Measurements from ENCODE around the gene BHMT.
A peak's percentile ranks its signal among the peaks of the same experiment; 100 is the strongest.

The BHMT gene

GRCh38 chr5:79108792-79109191 is 2.8 kb upstream of the BHMT start:
- DNase-seq (ENCODE audit: low read depth, low spot score), result no peak
- in situ Hi-C loops (cut with HindIII; ENCODE audit: low sequenced_read_pairs), result no loop called here
- H3K4me3 ChIP-seq (ENCODE audit: low read depth, low read length), result no peak overlapping the region
- TF ChIP-seq, protein P1, sequence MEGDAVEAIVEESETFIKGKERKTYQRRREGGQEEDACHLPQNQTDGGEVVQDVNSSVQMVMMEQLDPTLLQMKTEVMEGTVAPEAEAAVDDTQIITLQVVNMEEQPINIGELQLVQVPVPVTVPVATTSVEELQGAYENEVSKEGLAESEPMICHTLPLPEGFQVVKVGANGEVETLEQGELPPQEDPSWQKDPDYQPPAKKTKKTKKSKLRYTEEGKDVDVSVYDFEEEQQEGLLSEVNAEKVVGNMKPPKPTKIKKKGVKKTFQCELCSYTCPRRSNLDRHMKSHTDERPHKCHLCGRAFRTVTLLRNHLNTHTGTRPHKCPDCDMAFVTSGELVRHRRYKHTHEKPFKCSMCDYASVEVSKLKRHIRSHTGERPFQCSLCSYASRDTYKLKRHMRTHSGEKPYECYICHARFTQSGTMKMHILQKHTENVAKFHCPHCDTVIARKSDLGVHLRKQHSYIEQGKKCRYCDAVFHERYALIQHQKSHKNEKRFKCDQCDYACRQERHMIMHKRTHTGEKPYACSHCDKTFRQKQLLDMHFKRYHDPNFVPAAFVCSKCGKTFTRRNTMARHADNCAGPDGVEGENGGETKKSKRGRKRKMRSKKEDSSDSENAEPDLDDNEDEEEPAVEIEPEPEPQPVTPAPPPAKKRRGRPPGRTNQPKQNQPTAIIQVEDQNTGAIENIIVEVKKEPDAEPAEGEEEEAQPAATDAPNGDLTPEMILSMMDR (IDR thresholded peaks at IDR 0.05; ENCODE audit: low read depth, low read length), result no peak

DNA sequence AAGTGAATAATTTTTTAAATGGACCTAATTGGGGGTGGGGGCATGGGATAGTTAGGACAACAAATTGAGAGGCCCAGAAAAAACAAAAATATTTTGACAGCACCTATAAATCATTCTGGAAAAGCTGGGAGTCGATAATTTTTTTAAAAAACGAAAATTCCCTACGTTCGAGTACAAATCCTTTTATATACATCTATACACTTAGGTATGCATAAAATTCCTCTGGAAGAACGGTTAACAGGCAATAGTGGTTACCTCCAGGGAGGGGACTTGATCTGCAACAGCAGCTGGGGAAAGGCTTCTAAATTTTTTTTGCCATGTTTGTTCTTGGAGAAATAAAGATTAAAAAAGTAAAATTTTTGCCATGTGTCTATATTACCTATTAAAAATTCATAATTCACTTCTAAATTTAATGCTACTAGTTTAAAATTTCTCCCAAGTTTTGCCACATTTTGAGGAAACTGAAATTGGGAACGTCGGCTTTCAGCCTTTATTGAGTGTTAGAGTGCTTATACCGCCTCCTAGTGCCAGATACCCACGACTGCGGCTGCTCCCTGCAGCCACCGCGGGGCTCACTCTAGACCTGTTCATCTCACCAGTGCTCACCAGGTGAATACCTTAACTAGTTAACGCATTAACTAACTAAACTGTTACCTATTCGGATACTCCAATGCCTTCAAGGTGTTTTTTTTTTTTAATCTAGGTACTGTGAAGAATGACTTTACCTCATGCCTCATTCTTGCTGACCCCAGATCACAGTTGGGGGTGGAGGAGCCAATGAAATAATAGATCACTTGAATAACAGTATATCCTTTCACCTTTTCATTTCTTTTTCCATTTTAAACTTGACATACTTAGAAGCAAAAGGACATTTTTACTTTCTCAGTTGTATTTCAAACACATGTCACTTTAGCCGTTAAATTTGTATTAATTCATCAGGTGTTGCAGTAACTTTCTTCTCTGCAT is 1.8 kb upstream of the BHMT start:
- TF ChIP-seq, protein P1 (IDR thresholded peaks at IDR 0.05; ENCODE audit: low read depth, low read length), result peak; percentile 43
- no peak for DNase-seq (ENCODE audit: low read depth, low spot score)
- no peak overlapping the region for H3K4me3 ChIP-seq (ENCODE audit: low read depth, low read length)
- in situ Hi-C loops (cut with HindIII; ENCODE audit: low sequenced_read_pairs), result no loop called here

GRCh38 chr5:79111960-79112702 is 522 bp downstream of the BHMT start:
- TF ChIP-seq, protein P1 (IDR thresholded peaks at IDR 0.05; ENCODE audit: low read depth, low read length), result no peak
- H3K4me3 ChIP-seq (ENCODE audit: low read depth, low read length), result no peak overlapping the region
- no peak for DNase-seq (ENCODE audit: low read depth, low spot score)
- in situ Hi-C loops (cut with HindIII; ENCODE audit: low sequenced_read_pairs), result no loop called here

DNA sequence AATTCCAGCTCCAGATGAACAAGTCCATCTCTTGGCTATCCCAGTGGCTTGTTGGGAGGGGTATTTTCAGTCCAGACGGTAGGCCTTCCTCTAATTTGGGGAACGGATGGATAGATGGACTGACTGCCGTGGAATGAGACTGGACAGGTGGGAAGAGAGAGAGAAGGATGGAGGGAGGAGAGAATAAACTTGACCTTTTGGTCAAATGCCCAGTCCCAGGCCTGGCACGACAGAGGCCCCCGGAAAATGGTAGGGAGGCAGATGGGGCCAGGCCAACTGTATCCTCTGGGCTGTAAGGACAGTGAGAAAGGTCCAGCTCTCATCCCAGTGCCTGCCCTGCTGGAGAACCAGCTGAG is 1.1 kb downstream of the BHMT start:
- no peak for DNase-seq (ENCODE audit: low read depth, low spot score)
- TF ChIP-seq, protein P1 (IDR thresholded peaks at IDR 0.05; ENCODE audit: low read depth, low read length), result no peak
- no peak overlapping the region for H3K4me3 ChIP-seq (ENCODE audit: low read depth, low read length)
- in situ Hi-C loops (cut with HindIII; ENCODE audit: low sequenced_read_pairs), result no loop called here

- TF ChIP-seq, protein P1 (IDR thresholded peaks at IDR 0.05; ENCODE audit: low read depth, low read length), result no peak
- in situ Hi-C loops (cut with HindIII; ENCODE audit: low sequenced_read_pairs), result no loop called here
- no peak overlapping the region for H3K4me3 ChIP-seq (ENCODE audit: low read depth, low read length)
- DNase-seq (ENCODE audit: low read depth, low spot score), result no peak
Measured at GRCh38 chr5:79119486-79119885, 7.9 kb downstream of the BHMT start.

- DNase-seq (ENCODE audit: low read depth, low spot score), result no peak
- TF ChIP-seq, protein P1 (IDR thresholded peaks at IDR 0.05; ENCODE audit: low read depth, low read length), result no peak
- in situ Hi-C loops (cut with HindIII; ENCODE audit: low sequenced_read_pairs), result no loop called here
- no peak overlapping the region for H3K4me3 ChIP-seq (ENCODE audit: low read depth, low read length)
Measured at GRCh38 chr5:79120221-79120620, 8.6 kb downstream of the BHMT start.

Measured in astrocyte of the spinal cord (primary cell).